ENCODE results near the gene DNAH5. TPM values are rescaled to one million over a fixed set of nuclear protein-coding genes. Genes with fewer than 3 reads are reported as not detected.

The DNAH5 gene
- total and polyA plus RNA-seq, 2 of the 13 experiments (the other 11 are each of a cell fraction or from before 2014, with no cell fraction given), result 0.09 TPM

- H3K4me1 ChIP-seq (ENCODE audit: insufficient read depth, low read length), result no peaks in the 10 kb centered on the region
- no peak overlapping the region for H3K9ac ChIP-seq (ENCODE audit: insufficient read depth, low read depth, low read length)
- H2AFZ ChIP-seq (ENCODE audit: low read length), result no peak overlapping the region
- in situ Hi-C loops (cut with HindIII; ENCODE audit: extremely low pct_ligation_motif_present, low pct_unique_long_range_greater_than_20kb) (no loop called here), intact Hi-C loops (cut with micrococcal nuclease; ENCODE audit: unreplicated experiment) (no loop called here)
- no peaks in the 10 kb centered on the region; a peak in 2 of 5 replicates for H3K27me3 ChIP-seq (ENCODE audit: control insufficient read depth in 1 of 2, insufficient read depth in 2 of 2, low read length in 2 of 2)
- ATAC-seq (no peak), FAIRE-seq (no peak), DNase-seq (ENCODE audit: low spot score) (no peak)
- no peaks in the 10 kb centered on the region for H3K79me2 ChIP-seq (ENCODE audit: insufficient read depth, low read length)
- BruUV-seq (replicated peaks), result no TSS peak
- H3K4me3 ChIP-seq (replicated peaks in 1 of 3; ENCODE audit: insufficient read depth in 1 of 3, low read depth in 2 of 3, low read length in 3 of 3), result no peak overlapping the region
- H3K4me2 ChIP-seq (ENCODE audit: low read depth, low read length), result no peak overlapping the region
- 0% methylated on average over 3 of the region's 3 CpGs for WGBS (ENCODE audit: low lambda C conversion rate)
- H3K36me3 ChIP-seq (replicated peaks in 1 of 2; ENCODE audit: control insufficient read depth in 1 of 2, insufficient read depth in 2 of 2, low read length in 2 of 2), result no peaks in the 10 kb centered on the region
- TF ChIP-seq MEIS1 (CRISPR knock-in tag; IDR thresholded peaks at IDR 0.05; ENCODE audit: borderline replicate concordance), result no peak
- TF ChIP-seq MAFK (conservative IDR thresholded peaks at IDR 0.05 in 1 of 2, IDR thresholded peaks at IDR 0.05 in 1 of 2; ENCODE audit: low read length in 2 of 2), result peak in 1 of 2 experiments; percentile 18; a peak in 1 of 4 replicates
- CTCF ChIA-PET (ENCODE audit: low intra/inter-chr PET ratio, low total read pairs), result no interaction called here
- H3K9me3 ChIP-seq (ENCODE audit: low read length), result peaks cover 4% of the 10 kb centered on the region; the same call in 1 of the 2 replicates
- POLR2A ChIA-PET, result no interaction called here
- H4K20me1 ChIP-seq (ENCODE audit: insufficient read depth, low read length), result no peaks in the 10 kb centered on the region
- H3K27ac ChIP-seq (ENCODE audit: extremely low read length, insufficient read depth, low read length), result no peak overlapping the region
Observed at GRCh38 chr5:13833440-13833839, 111.0 kb downstream of the DNAH5 start.

GRCh38 chr5:13831351-13831750 is 113.1 kb downstream of the DNAH5 start:
- Histone ChIP-seq H3K27me3 (ENCODE audit: control insufficient read depth in 1 of 2, insufficient read depth in 2 of 2, low read length in 2 of 2) (no peaks in the 10 kb centered on the region; a peak in 2 of 5 replicates), H3K4me1 (ENCODE audit: insufficient read depth, low read length) (no peaks in the 10 kb centered on the region), H3K79me2 (ENCODE audit: insufficient read depth, low read length) (no peaks in the 10 kb centered on the region), H3K36me3 (replicated peaks in 1 of 2; ENCODE audit: control insufficient read depth in 1 of 2, insufficient read depth in 2 of 2, low read length in 2 of 2) (no peaks in the 10 kb centered on the region), H3K9me3 (ENCODE audit: low read length) (peaks cover 12% of the 10 kb centered on the region; the same call in 1 of the 2 replicates), H3K9ac (ENCODE audit: insufficient read depth, low read depth, low read length) (no peak overlapping the region), H4K20me1 (ENCODE audit: insufficient read depth, low read length) (no peaks in the 10 kb centered on the region), H2AFZ (ENCODE audit: low read length) (no peak overlapping the region), H3K4me3 (replicated peaks in 1 of 3; ENCODE audit: insufficient read depth in 1 of 3, low read depth in 2 of 3, low read length in 3 of 3) (no peak overlapping the region), H3K27ac (ENCODE audit: extremely low read length, insufficient read depth, low read length) (no peak overlapping the region), H3K4me2 (ENCODE audit: low read depth, low read length) (no peak overlapping the region)
- BruUV-seq (replicated peaks), result no TSS peak
- TF ChIP-seq ZNF235 (CRISPR knock-in tag; IDR thresholded peaks at IDR 0.05; ENCODE audit: borderline replicate concordance) (no peak), STAG1 (CRISPR knock-in tag; IDR thresholded peaks at IDR 0.05) (peak; percentile 12; the same call in 1 of the 2 replicates)
- ChIA-PET POLR2A (no interaction called here), CTCF (ENCODE audit: low intra/inter-chr PET ratio, low total read pairs) (no interaction called here)
- ATAC-seq (no peak), FAIRE-seq (no peak), DNase-seq (ENCODE audit: low spot score) (no peak)
- intact Hi-C loops (cut with micrococcal nuclease; ENCODE audit: unreplicated experiment) (no loop called here), in situ Hi-C loops (cut with HindIII; ENCODE audit: extremely low pct_ligation_motif_present, low pct_unique_long_range_greater_than_20kb) (no loop called here)
- 4% methylated on average over 3 of the region's 3 CpGs for WGBS (ENCODE audit: low lambda C conversion rate)
